SK-N-SH treated with all-trans-retinoic acid at 6 μM for 48 hours (cell line): Measurements from ENCODE around the gene NUDT2.

Experiments used
- ARNTL ChIP-seq: fragments of 450-650 bp; formaldehyde crosslinking; IDR thresholded peaks from 2 replicates; pipeline ENCODE4 v1.5.0; 2020; ENCODE audit warnings: low read depth, mild to moderate bottlenecking, moderate library complexity, borderline replicate concordance
- BACH2 ChIP-seq: fragments of 250-450 bp; sonication (Bioruptor Pico); IDR thresholded peaks from 2 replicates; pipeline ENCODE4 v1.9.0; 2021; ENCODE audit warnings: mild to moderate bottlenecking, borderline replicate concordance
- CSDC2 ChIP-seq: fragments of 250-450 bp; sonication (Bioruptor Pico); IDR thresholded peaks from 2 replicates; pipeline ENCODE4 v1.5.0; 2020; ENCODE audit warnings: mild to moderate bottlenecking, moderate library complexity
- PPARA ChIP-seq: fragments of 250-450 bp; sonication (Bioruptor Pico); IDR thresholded peaks from 2 replicates; pipeline ENCODE4 v1.5.0; 2020; ENCODE audit warnings: mild to moderate bottlenecking, borderline replicate concordance
- ZFP30 ChIP-seq: fragments of 450-650 bp; formaldehyde crosslinking; IDR thresholded peaks from 2 replicates; pipeline ENCODE4 v1.5.0; 2022; ENCODE audit warnings: mild to moderate bottlenecking, moderate library complexity
- TF ChIP-seq, protein P1 (sequence below): fragments of 250-450 bp; sonication (Bioruptor Pico); IDR thresholded peaks from 2 replicates; pipeline ENCODE4 v1.8.0; 2020; ENCODE audit warnings: mild to moderate bottlenecking, moderate library complexity, borderline replicate concordance
- TF ChIP-seq, protein P2 (sequence below): fragments of 250-450 bp; sonication (Bioruptor Pico); IDR thresholded peaks from 2 replicates; pipeline ENCODE4 v1.5.0; 2020; ENCODE audit warnings: mild to moderate bottlenecking, moderate library complexity

DNA sequence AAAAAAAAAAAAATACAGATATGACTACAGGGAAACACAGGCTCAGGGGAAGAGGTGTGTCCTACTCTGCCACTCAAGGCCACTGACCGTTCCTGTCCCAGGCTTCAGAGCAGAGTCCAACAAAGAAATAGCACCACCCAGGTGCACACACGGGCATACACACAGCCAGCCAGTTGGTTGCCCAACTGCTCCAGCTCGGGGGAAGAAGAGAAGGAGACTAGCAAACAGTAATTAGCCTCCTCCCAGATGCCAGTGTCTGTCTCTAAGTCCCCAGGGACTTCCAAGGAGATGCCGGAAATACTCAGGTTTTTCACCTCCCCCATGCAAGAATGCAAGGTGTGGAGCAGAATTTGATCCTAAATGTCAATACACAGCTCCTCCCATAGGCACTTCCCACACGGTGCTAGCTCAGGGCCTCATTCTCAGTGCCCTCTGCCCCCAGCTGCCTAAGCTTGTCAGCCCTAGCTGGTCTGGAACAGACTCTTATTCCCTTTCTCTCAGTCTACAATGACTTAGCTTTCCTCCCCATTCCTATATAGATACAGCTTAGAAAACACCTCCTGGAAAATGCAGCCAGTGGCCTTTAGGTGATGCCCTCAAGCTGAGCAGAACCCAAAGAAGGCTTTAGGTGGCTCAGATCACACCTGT lies 45.7 kb downstream of the NUDT2 start:
- TF ChIP-seq ARNTL (no peak), BACH2 (CRISPR knock-in tag) (no peak), PPARA (CRISPR knock-in tag) (no peak), CSDC2 (CRISPR knock-in tag) (no peak), ZFP30 (CRISPR knock-in tag) (no peak)
- TF ChIP-seq, protein P1, sequence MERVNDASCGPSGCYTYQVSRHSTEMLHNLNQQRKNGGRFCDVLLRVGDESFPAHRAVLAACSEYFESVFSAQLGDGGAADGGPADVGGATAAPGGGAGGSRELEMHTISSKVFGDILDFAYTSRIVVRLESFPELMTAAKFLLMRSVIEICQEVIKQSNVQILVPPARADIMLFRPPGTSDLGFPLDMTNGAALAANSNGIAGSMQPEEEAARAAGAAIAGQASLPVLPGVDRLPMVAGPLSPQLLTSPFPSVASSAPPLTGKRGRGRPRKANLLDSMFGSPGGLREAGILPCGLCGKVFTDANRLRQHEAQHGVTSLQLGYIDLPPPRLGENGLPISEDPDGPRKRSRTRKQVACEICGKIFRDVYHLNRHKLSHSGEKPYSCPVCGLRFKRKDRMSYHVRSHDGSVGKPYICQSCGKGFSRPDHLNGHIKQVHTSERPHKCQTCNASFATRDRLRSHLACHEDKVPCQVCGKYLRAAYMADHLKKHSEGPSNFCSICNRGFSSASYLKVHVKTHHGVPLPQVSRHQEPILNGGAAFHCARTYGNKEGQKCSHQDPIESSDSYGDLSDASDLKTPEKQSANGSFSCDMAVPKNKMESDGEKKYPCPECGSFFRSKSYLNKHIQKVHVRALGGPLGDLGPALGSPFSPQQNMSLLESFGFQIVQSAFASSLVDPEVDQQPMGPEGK: no peak
- TF ChIP-seq, protein P2, sequence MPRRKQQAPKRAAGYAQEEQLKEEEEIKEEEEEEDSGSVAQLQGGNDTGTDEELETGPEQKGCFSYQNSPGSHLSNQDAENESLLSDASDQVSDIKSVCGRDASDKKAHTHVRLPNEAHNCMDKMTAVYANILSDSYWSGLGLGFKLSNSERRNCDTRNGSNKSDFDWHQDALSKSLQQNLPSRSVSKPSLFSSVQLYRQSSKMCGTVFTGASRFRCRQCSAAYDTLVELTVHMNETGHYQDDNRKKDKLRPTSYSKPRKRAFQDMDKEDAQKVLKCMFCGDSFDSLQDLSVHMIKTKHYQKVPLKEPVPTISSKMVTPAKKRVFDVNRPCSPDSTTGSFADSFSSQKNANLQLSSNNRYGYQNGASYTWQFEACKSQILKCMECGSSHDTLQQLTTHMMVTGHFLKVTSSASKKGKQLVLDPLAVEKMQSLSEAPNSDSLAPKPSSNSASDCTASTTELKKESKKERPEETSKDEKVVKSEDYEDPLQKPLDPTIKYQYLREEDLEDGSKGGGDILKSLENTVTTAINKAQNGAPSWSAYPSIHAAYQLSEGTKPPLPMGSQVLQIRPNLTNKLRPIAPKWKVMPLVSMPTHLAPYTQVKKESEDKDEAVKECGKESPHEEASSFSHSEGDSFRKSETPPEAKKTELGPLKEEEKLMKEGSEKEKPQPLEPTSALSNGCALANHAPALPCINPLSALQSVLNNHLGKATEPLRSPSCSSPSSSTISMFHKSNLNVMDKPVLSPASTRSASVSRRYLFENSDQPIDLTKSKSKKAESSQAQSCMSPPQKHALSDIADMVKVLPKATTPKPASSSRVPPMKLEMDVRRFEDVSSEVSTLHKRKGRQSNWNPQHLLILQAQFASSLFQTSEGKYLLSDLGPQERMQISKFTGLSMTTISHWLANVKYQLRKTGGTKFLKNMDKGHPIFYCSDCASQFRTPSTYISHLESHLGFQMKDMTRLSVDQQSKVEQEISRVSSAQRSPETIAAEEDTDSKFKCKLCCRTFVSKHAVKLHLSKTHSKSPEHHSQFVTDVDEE (CRISPR knock-in tag): no peak
